WTC11 (cell line): ENCODE data around the gene ZNF518A. TPM values are rescaled to one million over a fixed set of nuclear protein-coding genes. Genes with fewer than 3 reads are reported as not detected.

Experiments
- CDX4 ChIP-seq: fragments of 250-450 bp; sonication (Bioruptor Pico); IDR thresholded peaks from 2 replicates; pipeline ENCODE4 v1.9.0; 2021; ENCODE audit warnings: moderate library complexity, mild to moderate bottlenecking, inconsistent platforms, borderline replicate concordance
- GABPB1 ChIP-seq: sonication (generic); formaldehyde crosslinking; IDR thresholded peaks from 2 replicates; pipeline ENCODE4 v1.8.1; 2023; ENCODE audit warnings: mild to moderate bottlenecking, missing genetic modification reagents
- total RNA-seq: library from RNA; stranded (reverse); gene quantifications from 3 replicates; pipeline ENCODE4 v1.2.3, GENCODE V29; 2021
- TF ChIP-seq, protein P1 (sequence below): sonication (generic); formaldehyde crosslinking; IDR thresholded peaks from 2 replicates; pipeline ENCODE4 v1.8.0; 2023; ENCODE audit warnings: missing genetic modification reagents, mild to moderate bottlenecking, borderline replicate concordance
- TF ChIP-seq, protein P2 (sequence below): sonication (generic); formaldehyde crosslinking; IDR thresholded peaks from 2 replicates; pipeline ENCODE4 v1.8.1; 2023; ENCODE audit warnings: mild to moderate bottlenecking, missing genetic modification reagents, moderate library complexity

The ZNF518A gene
- total RNA-seq, 1 experiment from 2014 or later, result 29.9 TPM

- TF ChIP-seq, protein P1, sequence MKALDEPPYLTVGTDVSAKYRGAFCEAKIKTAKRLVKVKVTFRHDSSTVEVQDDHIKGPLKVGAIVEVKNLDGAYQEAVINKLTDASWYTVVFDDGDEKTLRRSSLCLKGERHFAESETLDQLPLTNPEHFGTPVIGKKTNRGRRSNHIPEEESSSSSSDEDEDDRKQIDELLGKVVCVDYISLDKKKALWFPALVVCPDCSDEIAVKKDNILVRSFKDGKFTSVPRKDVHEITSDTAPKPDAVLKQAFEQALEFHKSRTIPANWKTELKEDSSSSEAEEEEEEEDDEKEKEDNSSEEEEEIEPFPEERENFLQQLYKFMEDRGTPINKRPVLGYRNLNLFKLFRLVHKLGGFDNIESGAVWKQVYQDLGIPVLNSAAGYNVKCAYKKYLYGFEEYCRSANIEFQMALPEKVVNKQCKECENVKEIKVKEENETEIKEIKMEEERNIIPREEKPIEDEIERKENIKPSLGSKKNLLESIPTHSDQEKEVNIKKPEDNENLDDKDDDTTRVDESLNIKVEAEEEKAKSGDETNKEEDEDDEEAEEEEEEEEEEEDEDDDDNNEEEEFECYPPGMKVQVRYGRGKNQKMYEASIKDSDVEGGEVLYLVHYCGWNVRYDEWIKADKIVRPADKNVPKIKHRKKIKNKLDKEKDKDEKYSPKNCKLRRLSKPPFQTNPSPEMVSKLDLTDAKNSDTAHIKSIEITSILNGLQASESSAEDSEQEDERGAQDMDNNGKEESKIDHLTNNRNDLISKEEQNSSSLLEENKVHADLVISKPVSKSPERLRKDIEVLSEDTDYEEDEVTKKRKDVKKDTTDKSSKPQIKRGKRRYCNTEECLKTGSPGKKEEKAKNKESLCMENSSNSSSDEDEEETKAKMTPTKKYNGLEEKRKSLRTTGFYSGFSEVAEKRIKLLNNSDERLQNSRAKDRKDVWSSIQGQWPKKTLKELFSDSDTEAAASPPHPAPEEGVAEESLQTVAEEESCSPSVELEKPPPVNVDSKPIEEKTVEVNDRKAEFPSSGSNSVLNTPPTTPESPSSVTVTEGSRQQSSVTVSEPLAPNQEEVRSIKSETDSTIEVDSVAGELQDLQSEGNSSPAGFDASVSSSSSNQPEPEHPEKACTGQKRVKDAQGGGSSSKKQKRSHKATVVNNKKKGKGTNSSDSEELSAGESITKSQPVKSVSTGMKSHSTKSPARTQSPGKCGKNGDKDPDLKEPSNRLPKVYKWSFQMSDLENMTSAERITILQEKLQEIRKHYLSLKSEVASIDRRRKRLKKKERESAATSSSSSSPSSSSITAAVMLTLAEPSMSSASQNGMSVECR, result no peak
- TF ChIP-seq CDX4 (CRISPR knock-in tag) (no peak), GABPB1 (CRISPR knock-in tag) (no peak)
- TF ChIP-seq, protein P2, sequence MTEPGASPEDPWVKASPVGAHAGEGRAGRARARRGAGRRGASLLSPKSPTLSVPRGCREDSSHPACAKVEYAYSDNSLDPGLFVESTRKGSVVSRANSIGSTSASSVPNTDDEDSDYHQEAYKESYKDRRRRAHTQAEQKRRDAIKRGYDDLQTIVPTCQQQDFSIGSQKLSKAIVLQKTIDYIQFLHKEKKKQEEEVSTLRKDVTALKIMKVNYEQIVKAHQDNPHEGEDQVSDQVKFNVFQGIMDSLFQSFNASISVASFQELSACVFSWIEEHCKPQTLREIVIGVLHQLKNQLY (CRISPR knock-in tag), result no peak
Observed at GRCh38 chr10:96212911-96213310, 82.8 kb downstream of the ZNF518A start (continued).

Other genes starting within 250 kb of the ZNF518A start
- gene CC2D2B, start 222.3 kb upstream of the ZNF518A start, total RNA-seq, result 0.20 to 0.32 TPM (median 0.25 TPM) in 3 replicates
- 25.7 to 27.3 TPM (median 27.1 TPM) in 3 replicates for gene CCNJ, start 86.7 kb upstream of the ZNF518A start, total RNA-seq
- not detected in 3 replicates for gene BLNK, start 141.3 kb downstream of the ZNF518A start, total RNA-seq
- gene DNTT, start 174.1 kb downstream of the ZNF518A start, total RNA-seq, result 0.09 TPM in 1 of 3 replicates, not detected in the others
- gene OPALIN, start 228.7 kb downstream of the ZNF518A start, total RNA-seq, result 0.04 TPM in 1 of 3 replicates, not detected in the others